Measurements from ENCODE around the gene PKD1.
"Not testable (repeated sequence)": the region's sequence is repeated elsewhere in the genome, so short reads cannot be mapped to it uniquely, and the experiment has no call there.

PKD1 gene

GRCh38 chr16:2150418-2151187 is 14.9 kb upstream of the PKD1 start:
- DNase-seq (ENCODE audit: insufficient read length, low spot score) = peak; percentile 64
- peak; percentile 27; the same call in 1 of the 2 replicates for TF ChIP-seq POLR2A (IDR thresholded peaks at IDR 0.05; ENCODE audit: low read depth, low read length)

GRCh38 chr16:2149630-2150417 is 14.1 kb upstream of the PKD1 start:
- TF ChIP-seq POLR2A (IDR thresholded peaks at IDR 0.05; ENCODE audit: low read depth, low read length) = no peak
- peak; percentile 68 for DNase-seq (ENCODE audit: insufficient read length, low spot score)
- no peak for FAIRE-seq

More at GRCh38 chr16:2150418-2151187, 14.9 kb upstream of the PKD1 start:
- no peak for FAIRE-seq

- no peak for TF ChIP-seq POLR2A (IDR thresholded peaks at IDR 0.05; ENCODE audit: low read depth, low read length)
- DNase-seq (ENCODE audit: insufficient read length, low spot score) (peak; percentile 67), FAIRE-seq (no peak)
Measured at GRCh38 chr16:2148714-2149629, 13.3 kb upstream of the PKD1 start.

GRCh38 chr16:2147981-2148671 is 12.4 kb upstream of the PKD1 start, which contains the start of gene RAB26:
TSS of gene RAB26 (plus strand) at chr16:2148625. CDS start at chr16:2148784, 159 bp downstream.
- no peak for FAIRE-seq
- DNase-seq (ENCODE audit: insufficient read length, low spot score) = peak; percentile 96

GRCh38 chr16:2147378-2147777 is 11.7 kb upstream of the PKD1 start:
- FAIRE-seq (no peak), DNase-seq (ENCODE audit: insufficient read length, low spot score) (no peak)
- no peak for TF ChIP-seq POLR2A (IDR thresholded peaks at IDR 0.05; ENCODE audit: low read depth, low read length)

More at GRCh38 chr16:2147981-2148671, 12.4 kb upstream of the PKD1 start, which contains the start of gene RAB26:
- TF ChIP-seq POLR2A (IDR thresholded peaks at IDR 0.05; ENCODE audit: low read depth, low read length) = no peak

- DNase-seq (ENCODE audit: insufficient read length, low spot score) (no peak), FAIRE-seq (no peak)
- no peak for TF ChIP-seq POLR2A (IDR thresholded peaks at IDR 0.05; ENCODE audit: low read depth, low read length)
Measured at GRCh38 chr16:2145843-2146242, 10.1 kb upstream of the PKD1 start.

GRCh38 chr16:2143878-2144485 is 8.3 kb upstream of the PKD1 start:
- no peak for TF ChIP-seq POLR2A (IDR thresholded peaks at IDR 0.05; ENCODE audit: low read depth, low read length)
- FAIRE-seq (no peak), DNase-seq (ENCODE audit: insufficient read length, low spot score) (no peak)

GRCh38 chr16:2142942-2143877 is 7.5 kb upstream of the PKD1 start:
- TF ChIP-seq POLR2A (IDR thresholded peaks at IDR 0.05; ENCODE audit: low read depth, low read length) = no peak
- DNase-seq (ENCODE audit: insufficient read length, low spot score) = no peak
- FAIRE-seq = no peak

GRCh38 chr16:2135071-2135470 is 627 bp downstream of the PKD1 start:
- not testable (repeated sequence) for FAIRE-seq

GRCh38 chr16:2133797-2134196 is 1.9 kb downstream of the PKD1 start:
- not testable (repeated sequence) for FAIRE-seq; DNase-seq (ENCODE audit: insufficient read length, low spot score)

More at GRCh38 chr16:2135071-2135470, 627 bp downstream of the PKD1 start:
- DNase-seq (ENCODE audit: insufficient read length, low spot score) = not testable (repeated sequence)

- not testable (repeated sequence) for FAIRE-seq; DNase-seq (ENCODE audit: insufficient read length, low spot score)
Measured at GRCh38 chr16:2129890-2130447, 5.7 kb downstream of the PKD1 start.

- not testable (repeated sequence) for FAIRE-seq; DNase-seq (ENCODE audit: insufficient read length, low spot score)
Measured at GRCh38 chr16:2129251-2129650, 6.4 kb downstream of the PKD1 start.

- FAIRE-seq; DNase-seq (ENCODE audit: insufficient read length, low spot score): not testable (repeated sequence)
Measured at GRCh38 chr16:2127630-2128280, 7.9 kb downstream of the PKD1 start.

- FAIRE-seq; DNase-seq (ENCODE audit: insufficient read length, low spot score): not testable (repeated sequence)
Measured at GRCh38 chr16:2126928-2127556, 8.7 kb downstream of the PKD1 start.

- FAIRE-seq = not testable (repeated sequence)
Measured at GRCh38 chr16:2126161-2126743, 9.4 kb downstream of the PKD1 start.

More at GRCh38 chr16:2126161-2126743, 9.4 kb downstream of the PKD1 start:
- not testable (repeated sequence) for DNase-seq (ENCODE audit: insufficient read length, low spot score)

Data from H54 (cell line).